Astrocyte (in vitro differentiated cells and primary cell): ENCODE measurements around the gene SLC35D2.

Experiments
- EZH2 ChIP-seq: IDR thresholded peaks from 2 replicates; pipeline ENCODE4 v1.6.1; 2012; ENCODE audit warnings: mild to moderate bottlenecking, low read length, inconsistent platforms; ENCODE audit not compliant: insufficient read depth
- TF ChIP-seq, protein P1 (sequence below): IDR thresholded peaks from 2 replicates; pipeline ENCODE4 v1.5.1; 2011; ENCODE audit warnings: low read depth, mild to moderate bottlenecking, inconsistent platforms, low read length, moderate library complexity; ENCODE audit not compliant: insufficient read depth

DNA sequence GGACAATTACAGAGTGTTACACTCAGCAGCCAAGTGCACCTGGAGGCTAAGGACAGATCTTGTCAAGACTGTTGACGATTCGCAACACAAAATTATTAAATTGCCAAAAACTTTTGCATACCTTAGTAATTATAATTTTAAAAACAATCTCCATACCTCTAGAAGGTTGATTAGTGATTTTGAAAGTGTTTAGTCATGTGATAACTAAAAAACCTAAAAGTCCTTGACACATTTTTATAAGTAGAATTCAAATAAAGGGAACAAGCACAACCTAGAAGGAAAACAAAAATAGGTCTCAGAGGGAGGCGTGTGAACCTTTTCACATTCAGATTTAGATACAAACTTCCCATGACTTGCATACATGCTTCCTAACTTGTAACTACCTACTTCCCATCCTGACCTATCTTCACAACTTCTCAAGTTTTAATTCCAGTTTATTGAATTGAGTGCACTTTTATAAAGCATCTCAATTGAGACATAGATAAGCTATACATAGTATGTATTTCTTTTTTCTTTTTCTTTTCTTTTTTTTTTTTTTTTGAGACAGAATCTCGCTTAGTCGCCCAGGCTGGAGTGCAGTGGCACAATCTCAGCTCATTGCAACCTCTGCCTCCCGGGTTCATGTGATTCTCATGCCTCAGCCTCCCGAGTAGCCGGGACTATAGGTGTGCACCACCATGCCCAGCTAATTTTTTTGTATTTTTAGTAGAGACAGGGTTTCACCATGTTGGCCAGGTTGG is 28.8 kb upstream of the SLC35D2 start:
- TF ChIP-seq, protein P1, sequence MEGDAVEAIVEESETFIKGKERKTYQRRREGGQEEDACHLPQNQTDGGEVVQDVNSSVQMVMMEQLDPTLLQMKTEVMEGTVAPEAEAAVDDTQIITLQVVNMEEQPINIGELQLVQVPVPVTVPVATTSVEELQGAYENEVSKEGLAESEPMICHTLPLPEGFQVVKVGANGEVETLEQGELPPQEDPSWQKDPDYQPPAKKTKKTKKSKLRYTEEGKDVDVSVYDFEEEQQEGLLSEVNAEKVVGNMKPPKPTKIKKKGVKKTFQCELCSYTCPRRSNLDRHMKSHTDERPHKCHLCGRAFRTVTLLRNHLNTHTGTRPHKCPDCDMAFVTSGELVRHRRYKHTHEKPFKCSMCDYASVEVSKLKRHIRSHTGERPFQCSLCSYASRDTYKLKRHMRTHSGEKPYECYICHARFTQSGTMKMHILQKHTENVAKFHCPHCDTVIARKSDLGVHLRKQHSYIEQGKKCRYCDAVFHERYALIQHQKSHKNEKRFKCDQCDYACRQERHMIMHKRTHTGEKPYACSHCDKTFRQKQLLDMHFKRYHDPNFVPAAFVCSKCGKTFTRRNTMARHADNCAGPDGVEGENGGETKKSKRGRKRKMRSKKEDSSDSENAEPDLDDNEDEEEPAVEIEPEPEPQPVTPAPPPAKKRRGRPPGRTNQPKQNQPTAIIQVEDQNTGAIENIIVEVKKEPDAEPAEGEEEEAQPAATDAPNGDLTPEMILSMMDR: no peak
- no peak for TF ChIP-seq EZH2
